ENCODE data around the gene IFT88.

Gene IFT88

DNA sequence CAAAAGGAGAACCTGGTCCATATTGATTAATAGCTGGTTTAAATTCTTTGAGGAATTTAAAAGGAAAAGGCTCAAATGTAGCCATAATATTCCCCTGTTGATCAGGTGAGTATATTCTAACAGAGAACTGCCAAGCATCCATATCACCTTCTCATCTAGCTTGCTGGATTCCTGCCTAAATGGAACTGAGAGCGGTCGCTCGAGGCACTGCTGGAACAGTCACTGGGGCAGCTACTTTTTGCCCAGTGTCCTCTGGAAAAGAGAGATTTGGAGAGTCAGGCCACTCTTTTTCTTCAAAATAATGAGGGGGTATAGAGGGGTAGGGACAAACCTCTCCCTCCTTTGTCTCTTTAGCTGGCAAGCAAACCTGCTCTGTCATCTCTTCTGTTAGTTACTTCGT is 117.1 kb downstream of the IFT88 start:
- in situ Hi-C loops (cut with MboI; ENCODE audit: low sequenced_read_pairs, unreplicated experiment) = no loop called here
- TF ChIP-seq, protein P1, sequence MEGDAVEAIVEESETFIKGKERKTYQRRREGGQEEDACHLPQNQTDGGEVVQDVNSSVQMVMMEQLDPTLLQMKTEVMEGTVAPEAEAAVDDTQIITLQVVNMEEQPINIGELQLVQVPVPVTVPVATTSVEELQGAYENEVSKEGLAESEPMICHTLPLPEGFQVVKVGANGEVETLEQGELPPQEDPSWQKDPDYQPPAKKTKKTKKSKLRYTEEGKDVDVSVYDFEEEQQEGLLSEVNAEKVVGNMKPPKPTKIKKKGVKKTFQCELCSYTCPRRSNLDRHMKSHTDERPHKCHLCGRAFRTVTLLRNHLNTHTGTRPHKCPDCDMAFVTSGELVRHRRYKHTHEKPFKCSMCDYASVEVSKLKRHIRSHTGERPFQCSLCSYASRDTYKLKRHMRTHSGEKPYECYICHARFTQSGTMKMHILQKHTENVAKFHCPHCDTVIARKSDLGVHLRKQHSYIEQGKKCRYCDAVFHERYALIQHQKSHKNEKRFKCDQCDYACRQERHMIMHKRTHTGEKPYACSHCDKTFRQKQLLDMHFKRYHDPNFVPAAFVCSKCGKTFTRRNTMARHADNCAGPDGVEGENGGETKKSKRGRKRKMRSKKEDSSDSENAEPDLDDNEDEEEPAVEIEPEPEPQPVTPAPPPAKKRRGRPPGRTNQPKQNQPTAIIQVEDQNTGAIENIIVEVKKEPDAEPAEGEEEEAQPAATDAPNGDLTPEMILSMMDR (IDR thresholded peaks at IDR 0.05; ENCODE audit: borderline replicate concordance, control extremely low read depth, extremely low read depth, insufficient read depth, missing control alignments) = no peak
- no peak for DNase-seq (ENCODE audit: low spot score)

DNA sequence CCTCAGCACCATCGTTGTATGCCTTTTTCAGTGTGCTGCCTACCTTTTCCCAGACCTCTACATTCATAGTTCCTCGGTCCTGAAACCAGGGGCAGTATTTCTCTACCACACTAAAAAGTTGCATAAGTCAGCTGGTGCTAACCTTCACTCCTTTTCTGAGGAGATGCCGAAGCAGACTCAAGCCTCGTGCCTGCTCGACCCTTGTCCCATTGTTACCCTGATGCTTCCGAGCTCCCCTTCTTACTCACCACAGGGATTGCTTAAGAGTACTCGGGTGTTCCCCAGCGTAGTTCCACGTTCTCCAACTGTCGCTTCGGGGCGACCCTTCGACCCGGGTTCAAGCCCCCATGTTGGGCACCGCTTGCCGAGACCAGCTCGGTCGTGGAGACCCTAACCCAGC is 117.6 kb downstream of the IFT88 start:
- TF ChIP-seq, protein P1 (IDR thresholded peaks at IDR 0.05; ENCODE audit: borderline replicate concordance, control extremely low read depth, extremely low read depth, insufficient read depth, missing control alignments) = no peak
- DNase-seq (ENCODE audit: low spot score) = no peak
- in situ Hi-C loops (cut with MboI; ENCODE audit: low sequenced_read_pairs, unreplicated experiment) = no loop called here

DNA sequence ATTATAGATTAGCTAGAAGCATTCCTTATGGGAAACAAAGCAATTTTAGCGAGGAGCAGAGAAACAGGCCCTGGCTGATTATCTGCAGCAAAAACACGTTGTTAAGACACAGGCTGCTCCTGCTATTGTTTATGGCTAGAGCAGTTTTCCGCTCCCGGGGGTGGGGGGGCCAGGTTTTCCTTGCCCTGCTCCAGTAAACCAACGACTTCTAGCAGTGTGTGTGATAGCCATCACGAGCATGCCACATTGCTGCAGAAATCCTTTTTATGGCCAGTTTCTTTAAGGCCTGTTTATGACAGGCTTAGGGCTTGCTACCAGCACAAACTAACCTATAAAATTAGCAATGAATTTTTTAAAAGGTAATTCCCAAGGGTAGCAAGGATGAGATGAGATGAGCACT is 118.1 kb downstream of the IFT88 start:
- DNase-seq (ENCODE audit: low spot score) = no peak
- in situ Hi-C loops (cut with MboI; ENCODE audit: low sequenced_read_pairs, unreplicated experiment) = no loop called here

DNA sequence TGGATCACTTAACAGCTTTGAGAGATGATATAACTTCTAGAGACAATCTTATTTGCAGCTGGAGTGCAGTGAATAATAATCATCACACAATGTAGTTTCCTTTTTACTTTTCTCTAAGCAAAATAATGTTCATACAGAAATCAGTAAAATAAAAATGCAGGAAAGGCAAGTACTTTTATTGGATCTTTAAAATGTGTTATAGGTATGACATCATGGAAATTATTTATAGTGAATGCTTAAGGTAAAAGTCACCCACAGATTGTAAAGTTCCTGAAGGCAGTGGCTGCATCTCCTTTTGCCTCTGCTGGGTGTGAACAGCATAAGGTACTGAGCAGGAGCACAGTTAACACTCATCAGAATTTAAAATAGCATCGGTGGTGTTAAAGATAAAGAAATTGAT is 119.2 kb downstream of the IFT88 start:
- TF ChIP-seq, protein P1 (IDR thresholded peaks at IDR 0.05; ENCODE audit: borderline replicate concordance, control extremely low read depth, extremely low read depth, insufficient read depth, missing control alignments) = no peak
- no peak for DNase-seq (ENCODE audit: low spot score)
- in situ Hi-C loops (cut with MboI; ENCODE audit: low sequenced_read_pairs, unreplicated experiment) = no loop called here

More for the DNA sequence above, 118.1 kb downstream of the IFT88 start:
- TF ChIP-seq, protein P1 (IDR thresholded peaks at IDR 0.05; ENCODE audit: borderline replicate concordance, control extremely low read depth, extremely low read depth, insufficient read depth, missing control alignments) = no peak

DNA sequence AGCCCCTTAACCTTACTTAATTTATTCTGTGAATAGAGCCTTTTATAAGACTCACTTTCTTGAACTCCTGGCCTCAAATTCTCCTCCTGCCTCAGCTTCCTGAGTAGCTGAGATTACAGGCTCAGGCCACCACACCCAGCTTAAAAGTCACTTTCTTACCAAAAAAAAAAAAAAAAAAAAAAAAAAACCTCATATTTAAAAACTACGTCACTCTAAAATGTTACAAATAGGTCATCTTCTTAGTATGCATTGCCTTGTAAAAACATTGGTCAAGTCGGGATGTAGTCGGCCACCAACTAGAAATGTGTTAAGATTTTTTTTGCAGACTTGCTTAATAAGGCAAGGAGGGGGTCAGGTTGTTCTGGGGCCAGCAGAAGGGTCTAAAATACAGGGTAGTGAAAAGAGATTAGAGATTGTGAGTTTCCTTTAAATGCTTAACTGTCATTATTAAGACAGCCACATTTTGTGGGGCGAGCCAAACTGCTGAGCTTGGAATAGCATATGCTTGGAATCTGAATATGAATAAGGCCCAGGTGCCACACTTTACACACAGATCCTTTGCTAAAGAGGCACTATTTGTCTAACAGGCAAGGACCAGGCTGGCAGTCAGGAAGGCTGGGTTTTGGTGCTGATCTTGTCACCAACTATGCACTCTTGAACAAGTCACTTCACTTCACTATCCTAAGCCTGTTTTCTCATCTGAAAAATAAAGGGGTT is 120.1 kb downstream of the IFT88 start:
- TF ChIP-seq, protein P1 (IDR thresholded peaks at IDR 0.05; ENCODE audit: borderline replicate concordance, control extremely low read depth, extremely low read depth, insufficient read depth, missing control alignments) = no peak
- in situ Hi-C loops (cut with MboI; ENCODE audit: low sequenced_read_pairs, unreplicated experiment) = no loop called here
- no peak for DNase-seq (ENCODE audit: low spot score)

DNA sequence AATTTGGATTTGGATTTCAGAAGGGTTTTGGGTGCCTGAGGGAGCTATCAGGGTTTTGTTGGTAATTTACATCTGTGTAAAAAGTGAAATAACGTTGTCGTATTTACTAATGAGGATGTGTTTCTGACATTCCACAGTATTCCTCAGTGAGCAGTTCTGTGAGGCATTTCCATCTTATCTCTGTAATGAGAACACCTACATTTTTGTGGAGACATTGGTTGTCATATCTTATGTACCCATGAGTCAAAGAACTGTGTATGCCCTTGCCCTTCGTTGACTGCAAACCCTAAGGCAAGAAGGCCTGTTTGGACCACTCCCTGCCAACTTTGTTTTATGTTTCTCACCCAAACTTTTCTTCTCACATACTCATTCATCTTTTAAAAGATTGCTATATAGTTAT is 122.3 kb downstream of the IFT88 start:
- TF ChIP-seq, protein P1 (IDR thresholded peaks at IDR 0.05; ENCODE audit: borderline replicate concordance, control extremely low read depth, extremely low read depth, insufficient read depth, missing control alignments) = no peak
- no peak for DNase-seq (ENCODE audit: low spot score)
- in situ Hi-C loops (cut with MboI; ENCODE audit: low sequenced_read_pairs, unreplicated experiment) = no loop called here

Data from GM13976 (cell line).